Endothelial cell of umbilical vein (primary cell): Measurements from ENCODE around the gene PFKFB1. TPM values are rescaled to one million over a fixed set of nuclear protein-coding genes. Genes with fewer than 3 reads are reported as not detected.

Source experiments
- BruUV-seq: library from RNA; stranded (reverse); fragments of 400-500 nt; replicated peaks from 2 replicates; lab custom pipeline; 2021; lab: Mats Ljungman, UMichigan
- CTCF ChIA-PET: fragments of 300-600, 350-600 bp; sonication (Branson Sonifier 250); formaldehyde crosslinking; loops from one replicate; lab custom pipeline; 2021; ENCODE audit warnings: antibody characterized with exemption, inconsistent platforms; lab: Charles Lee
- POLR2A ChIA-PET: fragments of 300-600, 350-600 bp; sonication (Branson Sonifier 250); formaldehyde crosslinking; loops from one replicate; lab custom pipeline; 2021; ENCODE audit warnings: antibody characterized with exemption, inconsistent platforms; lab: Charles Lee
- DNase-seq: peaks from one replicate; pipeline ENCODE4 v3.0.0-alpha.2; 2011; ENCODE audit warnings: low read depth, low spot score
- FAIRE-seq: peaks from 2 replicates; lab custom pipeline; 2011; peaks lifted over from hg19 to GRCh38; lab: Jason Lieb, UNC
- H2AFZ ChIP-seq: 2 replicates; pipeline ENCODE4 v1.6.0; 2012; ENCODE audit warnings: low read depth, low read length, control low read depth, inconsistent platforms
- H3K27ac ChIP-seq: 2 replicates; pipeline ENCODE4 v1.5.1; 2011; ENCODE audit warnings: low read depth, mild to moderate bottlenecking, control low read depth, low read length, moderate library complexity; ENCODE audit not compliant: insufficient read depth
- H3K27me3 ChIP-seq, 2 experiments: 2 replicates each; pipeline versions ENCODE4 v1.6.0 to v1.6.1; 2011; ENCODE audit warnings: low read length in 2 of 2, mixed read lengths in 1 of 2; ENCODE audit not compliant: control insufficient read depth in 2 of 2, insufficient read depth in 2 of 2
- H3K36me3 ChIP-seq, 2 experiments: 2 replicates in 1 of 2; 3 replicates in 1 of 2; pipeline ENCODE4 v1.5.1; 2011; ENCODE audit warnings: low read length in 2 of 2, mild to moderate bottlenecking in 1 of 2, moderate library complexity in 1 of 2; ENCODE audit not compliant: control insufficient read depth in 2 of 2, insufficient read depth in 2 of 2; ENCODE audit errors: extremely low read depth in 1 of 2
- H3K4me1 ChIP-seq: 3 replicates; pipeline ENCODE4 v1.5.1; 2011; ENCODE audit warnings: mild to moderate bottlenecking, low read length; ENCODE audit not compliant: control insufficient read depth, insufficient read depth; ENCODE audit errors: extremely low read depth
- H3K4me2 ChIP-seq: 2 replicates; pipeline ENCODE4 v1.6.1; 2011; ENCODE audit warnings: low read length, control low read depth, mixed read lengths; ENCODE audit not compliant: insufficient read depth
- H3K4me3 ChIP-seq, 3 experiments: fragments of 200-600 bp in 1 of 3; sonication (generic), shearing (Covaris generic) in 1 of 3; replicated peaks in 1 of 3; 2 replicates each; pipeline ENCODE4 v1.5.1; 2011 to 2016; ENCODE audit warnings: control low read depth in 3 of 3, low read length in 3 of 3, mild to moderate bottlenecking in 2 of 3, inconsistent platforms in 1 of 3, low read depth in 1 of 3, moderate library complexity in 1 of 3; ENCODE audit not compliant: insufficient read depth in 1 of 3
- H3K79me2 ChIP-seq: 2 replicates; pipeline ENCODE4 v1.6.0; 2012; ENCODE audit warnings: low read length, inconsistent platforms; ENCODE audit not compliant: control insufficient read depth, insufficient read depth
- H3K9ac ChIP-seq: replicated peaks from 2 replicates; pipeline ENCODE3; 2011; ENCODE audit warnings: low read length, control low read depth; ENCODE audit not compliant: insufficient read depth; ENCODE audit errors: extremely low read depth
- H3K9me1 ChIP-seq: replicated peaks from 3 replicates; pipeline ENCODE4 v1.6.0; 2011; ENCODE audit warnings: mild to moderate bottlenecking, low read length; ENCODE audit not compliant: control insufficient read depth, insufficient read depth; ENCODE audit errors: extremely low read depth
- H3K9me3 ChIP-seq: replicated peaks from 2 replicates; pipeline ENCODE4 v1.5.1; 2012; ENCODE audit warnings: low read length, inconsistent platforms; ENCODE audit not compliant: control insufficient read depth, insufficient read depth
- H4K20me1 ChIP-seq: replicated peaks from 2 replicates; pipeline ENCODE3; 2011; ENCODE audit warnings: mild to moderate bottlenecking, low read length; ENCODE audit not compliant: control insufficient read depth, insufficient read depth; ENCODE audit errors: extremely low read depth
- EZH2 ChIP-seq: IDR thresholded peaks from 2 replicates; pipeline ENCODE4 v1.6.1; 2012; ENCODE audit warnings: borderline replicate concordance, low read depth, mild to moderate bottlenecking, moderate library complexity, low read length, inconsistent platforms; ENCODE audit not compliant: severe bottlenecking
- FOS ChIP-seq: IDR thresholded peaks from 2 replicates; pipeline ENCODE4 v1.6.1; 2011; ENCODE audit warnings: mild to moderate bottlenecking, low read length, moderate library complexity, borderline replicate concordance; ENCODE audit not compliant: insufficient read depth
- GATA2 ChIP-seq: IDR thresholded peaks from 2 replicates; pipeline ENCODE4 v1.7.0; 2011; ENCODE audit warnings: low read depth, mild to moderate bottlenecking, moderate library complexity, mixed read lengths, low read length; ENCODE audit not compliant: insufficient read length, insufficient read depth
- JUN ChIP-seq: IDR thresholded peaks from 2 replicates; pipeline ENCODE4 v1.6.1; 2011; ENCODE audit warnings: borderline replicate concordance, low read depth; ENCODE audit not compliant: insufficient read length, insufficient read depth
- MYC ChIP-seq: IDR thresholded peaks from one replicate; pipeline ENCODE4 v1.6.1; 2011; ENCODE audit warnings: mild to moderate bottlenecking, low read depth, low read length
- POLR2AphosphoS5 ChIP-seq: IDR thresholded peaks from 2 replicates; pipeline ENCODE4 v1.6.1; 2012; ENCODE audit warnings: low read depth, mild to moderate bottlenecking, control low read depth, low read length, moderate library complexity; ENCODE audit not compliant: insufficient read depth
- dilution Hi-C: fragments of 300-500 bp; cut with MboI; formaldehyde crosslinking; loops from one replicate; pipeline ENCODE4 v1.15.0; 2019; ENCODE audit warnings: low sequenced_read_pairs; ENCODE audit not compliant: extremely low pct_ligation_motif_present
- intact Hi-C: fragments of 100-400 bp; cut with micrococcal nuclease; formaldehyde crosslinking; loops from one replicate; pipeline ENCODE4 v1.10.0; 2022
- polyA plus RNA-seq, 4 experiments: library from polyadenylated mRNA; depleted of rRNA in 3 of 4; stranded (reverse) in 3 of 4; unstranded in 1 of 4; fragments of >200 nt; gene quantifications; 2 replicates each; pipeline versions ENCODE4 v1.2.1 to v1.2.3, GENCODE V29; 2011 to 2012; ENCODE audit warnings: missing spikeins in 1 of 4
- total RNA-seq: library from RNA; stranded (reverse); gene quantifications from 2 replicates; pipeline ENCODE4 v1.2.3, GENCODE V29; 2021
- TF ChIP-seq, protein P1 (sequence below), 2 donors: IDR thresholded peaks; 1 replicate in 1 of 2; 2 replicates in 1 of 2; pipeline ENCODE4 v1.5.1; 2011; ENCODE audit warnings: low read length in 2 of 2, mild to moderate bottlenecking in 2 of 2, moderate library complexity in 2 of 2, control low read depth in 1 of 2, inconsistent platforms in 1 of 2, low read depth in 1 of 2; ENCODE audit not compliant: insufficient read depth in 1 of 2; ENCODE audit errors: extremely low read depth in 1 of 2

The PFKFB1 gene
- total and polyA plus RNA-seq, 2 donors (not counting 3 experiments of a cell fraction or from before 2014, with no cell fraction given): 0.18 to 0.20 TPM

- intact Hi-C loops (no loop called here), dilution Hi-C loops (no loop called here)
- H3K79me2 ChIP-seq: no peaks in the 10 kb centered on the region
- no peaks in the 10 kb centered on the region for H3K9me1 ChIP-seq
- no peaks in the 10 kb centered on the region for H3K4me1 ChIP-seq
- no peak overlapping the region for H2AFZ ChIP-seq
- ChIA-PET CTCF (no interaction called here), POLR2A (no interaction called here)
- BruUV-seq: no TSS peak
- H3K36me3 ChIP-seq: no peaks in the 10 kb centered on the region
- H3K27ac ChIP-seq: no peak overlapping the region
- H3K27me3 ChIP-seq: no peaks in the 10 kb centered on the region
- DNase-seq (no peak), FAIRE-seq (no peak)
- H3K9me3 ChIP-seq: no peaks in the 10 kb centered on the region
- H3K9ac ChIP-seq: no peak overlapping the region
- H4K20me1 ChIP-seq: no peaks in the 10 kb centered on the region
- TF ChIP-seq JUN (no peak), GATA2 (no peak), FOS (no peak)
- no peak overlapping the region for H3K4me3 ChIP-seq
- no peak overlapping the region for H3K4me2 ChIP-seq
These were observed 48.8 kb downstream of the PFKFB1 start for GRCh38 chrX:54945224-54945623.

GRCh38 chrX:54944816-54945215, 49.2 kb downstream of the PFKFB1 start:
- H2AFZ ChIP-seq: no peak overlapping the region
- no peaks in the 10 kb centered on the region for H3K79me2 ChIP-seq
- H3K4me3 ChIP-seq: no peak overlapping the region
- no peak for DNase-seq
- H3K4me2 ChIP-seq: no peak overlapping the region
- TF ChIP-seq FOS: no peak
- no peak for TF ChIP-seq EZH2
- TF ChIP-seq GATA2: no peak
- TF ChIP-seq MYC: no peak
- TF ChIP-seq POLR2AphosphoS5: no peak
- TF ChIP-seq, protein P1, sequence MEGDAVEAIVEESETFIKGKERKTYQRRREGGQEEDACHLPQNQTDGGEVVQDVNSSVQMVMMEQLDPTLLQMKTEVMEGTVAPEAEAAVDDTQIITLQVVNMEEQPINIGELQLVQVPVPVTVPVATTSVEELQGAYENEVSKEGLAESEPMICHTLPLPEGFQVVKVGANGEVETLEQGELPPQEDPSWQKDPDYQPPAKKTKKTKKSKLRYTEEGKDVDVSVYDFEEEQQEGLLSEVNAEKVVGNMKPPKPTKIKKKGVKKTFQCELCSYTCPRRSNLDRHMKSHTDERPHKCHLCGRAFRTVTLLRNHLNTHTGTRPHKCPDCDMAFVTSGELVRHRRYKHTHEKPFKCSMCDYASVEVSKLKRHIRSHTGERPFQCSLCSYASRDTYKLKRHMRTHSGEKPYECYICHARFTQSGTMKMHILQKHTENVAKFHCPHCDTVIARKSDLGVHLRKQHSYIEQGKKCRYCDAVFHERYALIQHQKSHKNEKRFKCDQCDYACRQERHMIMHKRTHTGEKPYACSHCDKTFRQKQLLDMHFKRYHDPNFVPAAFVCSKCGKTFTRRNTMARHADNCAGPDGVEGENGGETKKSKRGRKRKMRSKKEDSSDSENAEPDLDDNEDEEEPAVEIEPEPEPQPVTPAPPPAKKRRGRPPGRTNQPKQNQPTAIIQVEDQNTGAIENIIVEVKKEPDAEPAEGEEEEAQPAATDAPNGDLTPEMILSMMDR (IDR thresholded peaks at IDR 0.05; ENCODE audit: extremely low read depth in 1 of 2, insufficient read depth in 1 of 2, low read depth in 1 of 2, low read length in 2 of 2): no peak
- TF ChIP-seq JUN: no peak
- no peaks in the 10 kb centered on the region for H3K9me3 ChIP-seq
- H3K27me3 ChIP-seq: no peaks in the 10 kb centered on the region
- intact Hi-C loops: no loop called here
- H3K9ac ChIP-seq: no peak overlapping the region
- ChIA-PET CTCF (no interaction called here), POLR2A (no interaction called here)
- H3K9me1 ChIP-seq: no peaks in the 10 kb centered on the region
- no TSS peak for BruUV-seq
- H3K36me3 ChIP-seq: no peaks in the 10 kb centered on the region
- no peaks in the 10 kb centered on the region for H3K4me1 ChIP-seq
- FAIRE-seq: no peak
- no peak overlapping the region for H3K27ac ChIP-seq
- dilution Hi-C loops: no loop called here
- no peaks in the 10 kb centered on the region for H4K20me1 ChIP-seq
